ENCODE results near the gene TBC1D23. TPM values are rescaled to one million over a fixed set of nuclear protein-coding genes. Genes with fewer than 3 reads are reported as not detected.

Gene TBC1D23
- total and polyA plus RNA-seq, 4 donors = 8.7 to 30.3 (median 17.8) TPM

DNA sequence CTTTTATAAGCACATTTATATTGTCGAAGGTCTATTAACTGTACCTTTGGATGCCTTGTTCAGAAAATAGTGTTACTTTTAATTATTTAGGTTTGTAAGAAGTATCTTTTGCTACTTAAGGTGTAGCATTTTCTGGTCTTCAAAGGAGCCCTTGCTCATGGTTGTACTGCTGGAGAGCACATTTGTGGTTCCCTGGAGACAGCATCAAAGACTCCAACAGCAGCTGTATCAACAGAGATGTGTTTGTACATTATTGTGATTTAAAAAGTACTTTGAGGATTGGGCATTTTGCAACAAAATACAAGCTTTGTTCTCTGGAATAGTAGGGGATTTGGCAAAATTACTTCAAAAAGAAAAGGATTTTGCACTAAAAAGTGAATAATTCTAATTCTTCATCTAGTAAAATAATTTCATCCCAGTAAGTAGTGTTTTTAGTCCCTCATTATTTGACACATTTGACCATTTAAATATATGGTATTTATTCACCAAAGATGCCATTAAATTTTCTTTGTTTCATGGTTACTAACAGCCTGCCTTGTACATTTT lies 16.5 kb downstream of the TBC1D23 start:
- no peak for DNase-seq (ENCODE audit: low spot score)

DNA sequence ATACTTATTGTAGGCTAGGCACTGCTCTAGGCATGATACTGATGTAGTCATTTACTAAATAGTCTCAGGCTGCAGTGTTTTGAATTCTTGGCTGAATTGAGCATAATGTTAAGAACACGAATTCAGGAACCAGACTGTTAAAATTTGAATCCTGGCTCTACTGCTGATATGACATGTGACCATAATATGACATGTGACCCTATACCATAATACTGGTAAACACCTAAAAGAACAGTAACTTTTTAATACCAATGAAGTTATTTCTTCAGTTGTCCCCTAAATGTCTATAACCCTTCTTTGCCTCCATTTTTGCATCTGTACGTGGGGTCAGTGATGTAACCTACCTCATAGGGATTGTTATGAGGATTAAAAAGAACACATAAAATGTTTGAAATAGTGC lies 18.1 kb downstream of the TBC1D23 start:
- H3K9ac ChIP-seq (ENCODE audit: low read depth in 1 of 2, low read length in 2 of 2) = no peak overlapping the region

More for the DNA sequence above, 16.5 kb downstream of the TBC1D23 start:
- 74% methylated on average over 1 of the region's 1 CpG for WGBS
- Histone ChIP-seq H3K9ac (ENCODE audit: low read depth in 1 of 2, low read length in 2 of 2) (no peak overlapping the region), H3K36me3 (ENCODE audit: control insufficient read depth in 4 of 4, insufficient read depth in 3 of 4, low read depth in 1 of 4, low read length in 3 of 4) (peaks cover 0 to 3% (median 2%) of the 10 kb centered on the region in 4 donors), H3K4me1 (ENCODE audit: control insufficient read depth in 4 of 4, insufficient read depth in 4 of 4, low read length in 3 of 4) (peaks cover 0 to 2% (median 0%) of the 10 kb centered on the region in 4 donors), H3K9me3 (ENCODE audit: control insufficient read depth in 4 of 4, low read length in 3 of 4) (no peaks in the 10 kb centered on the region), H3K27ac (ENCODE audit: low read depth in 1 of 2, low read length in 2 of 2) (no peak overlapping the region), H3K27me3 (ENCODE audit: control insufficient read depth in 4 of 4, insufficient read depth in 4 of 4, low read length in 3 of 4) (no peaks in the 10 kb centered on the region), H3K4me3 (ENCODE audit: low read depth in 1 of 3, low read length in 3 of 3) (no peak overlapping the region)
- no peak for TF ChIP-seq RAD21 (IDR thresholded peaks at IDR 0.05)

DNA sequence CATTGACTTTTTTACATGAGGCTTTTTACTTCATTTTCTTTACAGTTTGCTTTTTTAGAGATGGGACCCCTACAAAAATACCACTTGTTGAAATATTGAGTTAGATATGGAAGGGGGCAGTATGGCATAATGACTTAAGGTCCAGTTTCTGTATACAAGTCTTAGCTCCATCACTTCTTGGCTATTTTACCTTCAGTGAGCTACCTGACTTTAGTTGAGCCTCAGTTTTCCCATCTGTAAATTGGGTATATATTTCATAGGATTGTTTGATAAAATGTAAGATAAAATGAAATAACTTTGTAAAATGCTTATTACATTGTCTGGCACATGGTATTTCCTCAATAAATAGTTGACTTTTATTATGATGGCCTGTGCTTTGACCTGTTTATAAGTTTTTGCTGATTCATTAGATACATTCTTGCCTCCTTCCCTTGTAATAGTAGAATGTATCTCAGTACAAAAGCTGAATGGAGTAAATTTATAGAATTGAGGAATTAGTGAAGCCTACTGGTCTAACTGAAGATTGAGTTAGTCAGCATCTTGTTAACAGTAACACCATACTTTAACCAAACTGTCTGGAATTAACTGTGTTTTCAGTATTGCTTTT lies 27.6 kb downstream of the TBC1D23 start:
- DNase-seq (ENCODE audit: low spot score) = no peak
- no peaks in the 10 kb centered on the region for H3K27me3 ChIP-seq (ENCODE audit: control insufficient read depth in 4 of 4, insufficient read depth in 4 of 4, low read length in 3 of 4)
- H3K9ac ChIP-seq (ENCODE audit: low read depth in 1 of 2, low read length in 2 of 2) = no peak overlapping the region
- no peak overlapping the region for H3K4me3 ChIP-seq (ENCODE audit: low read depth in 1 of 3, low read length in 3 of 3)
- H3K27ac ChIP-seq (ENCODE audit: low read depth in 1 of 2, low read length in 2 of 2) = no peak overlapping the region
- TF ChIP-seq RAD21 (IDR thresholded peaks at IDR 0.05) (no peak), FOXA2 (IDR thresholded peaks at IDR 0.05) (no peak), RXRA (IDR thresholded peaks at IDR 0.05) (no peak), EGR1 (IDR thresholded peaks at IDR 0.05; ENCODE audit: low read depth in 2 of 2) (no peak), FOXA1 (IDR thresholded peaks at IDR 0.05) (no peak), GABPA (IDR thresholded peaks at IDR 0.05 in 1 of 2, conservative IDR thresholded peaks at IDR 0.05 in 1 of 2) (no peak), HNF4G (IDR thresholded peaks at IDR 0.05) (no peak), JUND (IDR thresholded peaks at IDR 0.05) (no peak), NR2F2 (IDR thresholded peaks at IDR 0.05) (no peak), YY1 (IDR thresholded peaks at IDR 0.05) (no peak)
- TF ChIP-seq, protein P1, sequence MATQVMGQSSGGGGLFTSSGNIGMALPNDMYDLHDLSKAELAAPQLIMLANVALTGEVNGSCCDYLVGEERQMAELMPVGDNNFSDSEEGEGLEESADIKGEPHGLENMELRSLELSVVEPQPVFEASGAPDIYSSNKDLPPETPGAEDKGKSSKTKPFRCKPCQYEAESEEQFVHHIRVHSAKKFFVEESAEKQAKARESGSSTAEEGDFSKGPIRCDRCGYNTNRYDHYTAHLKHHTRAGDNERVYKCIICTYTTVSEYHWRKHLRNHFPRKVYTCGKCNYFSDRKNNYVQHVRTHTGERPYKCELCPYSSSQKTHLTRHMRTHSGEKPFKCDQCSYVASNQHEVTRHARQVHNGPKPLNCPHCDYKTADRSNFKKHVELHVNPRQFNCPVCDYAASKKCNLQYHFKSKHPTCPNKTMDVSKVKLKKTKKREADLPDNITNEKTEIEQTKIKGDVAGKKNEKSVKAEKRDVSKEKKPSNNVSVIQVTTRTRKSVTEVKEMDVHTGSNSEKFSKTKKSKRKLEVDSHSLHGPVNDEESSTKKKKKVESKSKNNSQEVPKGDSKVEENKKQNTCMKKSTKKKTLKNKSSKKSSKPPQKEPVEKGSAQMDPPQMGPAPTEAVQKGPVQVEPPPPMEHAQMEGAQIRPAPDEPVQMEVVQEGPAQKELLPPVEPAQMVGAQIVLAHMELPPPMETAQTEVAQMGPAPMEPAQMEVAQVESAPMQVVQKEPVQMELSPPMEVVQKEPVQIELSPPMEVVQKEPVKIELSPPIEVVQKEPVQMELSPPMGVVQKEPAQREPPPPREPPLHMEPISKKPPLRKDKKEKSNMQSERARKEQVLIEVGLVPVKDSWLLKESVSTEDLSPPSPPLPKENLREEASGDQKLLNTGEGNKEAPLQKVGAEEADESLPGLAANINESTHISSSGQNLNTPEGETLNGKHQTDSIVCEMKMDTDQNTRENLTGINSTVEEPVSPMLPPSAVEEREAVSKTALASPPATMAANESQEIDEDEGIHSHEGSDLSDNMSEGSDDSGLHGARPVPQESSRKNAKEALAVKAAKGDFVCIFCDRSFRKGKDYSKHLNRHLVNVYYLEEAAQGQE (IDR thresholded peaks at IDR 0.05) = no peak
- TF ChIP-seq, protein P2, sequence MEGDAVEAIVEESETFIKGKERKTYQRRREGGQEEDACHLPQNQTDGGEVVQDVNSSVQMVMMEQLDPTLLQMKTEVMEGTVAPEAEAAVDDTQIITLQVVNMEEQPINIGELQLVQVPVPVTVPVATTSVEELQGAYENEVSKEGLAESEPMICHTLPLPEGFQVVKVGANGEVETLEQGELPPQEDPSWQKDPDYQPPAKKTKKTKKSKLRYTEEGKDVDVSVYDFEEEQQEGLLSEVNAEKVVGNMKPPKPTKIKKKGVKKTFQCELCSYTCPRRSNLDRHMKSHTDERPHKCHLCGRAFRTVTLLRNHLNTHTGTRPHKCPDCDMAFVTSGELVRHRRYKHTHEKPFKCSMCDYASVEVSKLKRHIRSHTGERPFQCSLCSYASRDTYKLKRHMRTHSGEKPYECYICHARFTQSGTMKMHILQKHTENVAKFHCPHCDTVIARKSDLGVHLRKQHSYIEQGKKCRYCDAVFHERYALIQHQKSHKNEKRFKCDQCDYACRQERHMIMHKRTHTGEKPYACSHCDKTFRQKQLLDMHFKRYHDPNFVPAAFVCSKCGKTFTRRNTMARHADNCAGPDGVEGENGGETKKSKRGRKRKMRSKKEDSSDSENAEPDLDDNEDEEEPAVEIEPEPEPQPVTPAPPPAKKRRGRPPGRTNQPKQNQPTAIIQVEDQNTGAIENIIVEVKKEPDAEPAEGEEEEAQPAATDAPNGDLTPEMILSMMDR (IDR thresholded peaks at IDR 0.05; ENCODE audit: low read depth, low read length, missing input control) = no peak
- TF ChIP-seq, protein P3, sequence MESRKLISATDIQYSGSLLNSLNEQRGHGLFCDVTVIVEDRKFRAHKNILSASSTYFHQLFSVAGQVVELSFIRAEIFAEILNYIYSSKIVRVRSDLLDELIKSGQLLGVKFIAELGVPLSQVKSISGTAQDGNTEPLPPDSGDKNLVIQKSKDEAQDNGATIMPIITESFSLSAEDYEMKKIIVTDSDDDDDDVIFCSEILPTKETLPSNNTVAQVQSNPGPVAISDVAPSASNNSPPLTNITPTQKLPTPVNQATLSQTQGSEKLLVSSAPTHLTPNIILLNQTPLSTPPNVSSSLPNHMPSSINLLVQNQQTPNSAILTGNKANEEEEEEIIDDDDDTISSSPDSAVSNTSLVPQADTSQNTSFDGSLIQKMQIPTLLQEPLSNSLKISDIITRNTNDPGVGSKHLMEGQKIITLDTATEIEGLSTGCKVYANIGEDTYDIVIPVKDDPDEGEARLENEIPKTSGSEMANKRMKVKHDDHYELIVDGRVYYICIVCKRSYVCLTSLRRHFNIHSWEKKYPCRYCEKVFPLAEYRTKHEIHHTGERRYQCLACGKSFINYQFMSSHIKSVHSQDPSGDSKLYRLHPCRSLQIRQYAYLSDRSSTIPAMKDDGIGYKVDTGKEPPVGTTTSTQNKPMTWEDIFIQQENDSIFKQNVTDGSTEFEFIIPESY (IDR thresholded peaks at IDR 0.05) = no peak
- no peaks in the 10 kb centered on the region for H3K4me1 ChIP-seq (ENCODE audit: control insufficient read depth in 4 of 4, insufficient read depth in 4 of 4, low read length in 3 of 4)
- peaks cover 3 to 26% (median 18%) of the 10 kb centered on the region in 4 donors for H3K36me3 ChIP-seq (ENCODE audit: control insufficient read depth in 4 of 4, insufficient read depth in 3 of 4, low read depth in 1 of 4, low read length in 3 of 4)
- no peaks in the 10 kb centered on the region for H3K9me3 ChIP-seq (ENCODE audit: control insufficient read depth in 4 of 4, low read length in 3 of 4)

More for the DNA sequence above, 18.1 kb downstream of the TBC1D23 start:
- no peak for DNase-seq (ENCODE audit: low spot score)
- WGBS = 93% methylated on average over 2 of the region's 2 CpGs
- Histone ChIP-seq H3K9me3 (ENCODE audit: control insufficient read depth in 4 of 4, low read length in 3 of 4) (no peaks in the 10 kb centered on the region), H3K4me1 (ENCODE audit: control insufficient read depth in 4 of 4, insufficient read depth in 4 of 4, low read length in 3 of 4) (peaks cover 0 to 2% (median 0%) of the 10 kb centered on the region in 4 donors), H3K4me3 (ENCODE audit: low read depth in 1 of 3, low read length in 3 of 3) (no peak overlapping the region), H3K36me3 (ENCODE audit: control insufficient read depth in 4 of 4, insufficient read depth in 3 of 4, low read depth in 1 of 4, low read length in 3 of 4) (peaks cover 2 to 12% (median 9%) of the 10 kb centered on the region in 4 donors), H3K27ac (ENCODE audit: low read depth in 1 of 2, low read length in 2 of 2) (no peak overlapping the region), H3K27me3 (ENCODE audit: control insufficient read depth in 4 of 4, insufficient read depth in 4 of 4, low read length in 3 of 4) (no peaks in the 10 kb centered on the region)
- TF ChIP-seq TAF1 (conservative IDR thresholded peaks at IDR 0.05) = no peak
- TF ChIP-seq EGR1 (IDR thresholded peaks at IDR 0.05; ENCODE audit: low read depth in 2 of 2) = no peak
- no peak for TF ChIP-seq JUND (IDR thresholded peaks at IDR 0.05)
- no peak for TF ChIP-seq YY1 (IDR thresholded peaks at IDR 0.05)
- no peak for TF ChIP-seq NR2F2 (IDR thresholded peaks at IDR 0.05)
- no peak for TF ChIP-seq HNF4G (IDR thresholded peaks at IDR 0.05)
- TF ChIP-seq, protein P4, sequence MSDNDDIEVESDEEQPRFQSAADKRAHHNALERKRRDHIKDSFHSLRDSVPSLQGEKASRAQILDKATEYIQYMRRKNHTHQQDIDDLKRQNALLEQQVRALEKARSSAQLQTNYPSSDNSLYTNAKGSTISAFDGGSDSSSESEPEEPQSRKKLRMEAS (IDR thresholded peaks at IDR 0.05) = no peak
- TF ChIP-seq FOXA1 (IDR thresholded peaks at IDR 0.05) = no peak
- no peak for TF ChIP-seq HNF4A (conservative IDR thresholded peaks at IDR 0.05)
- TF ChIP-seq, protein P2 (IDR thresholded peaks at IDR 0.05; ENCODE audit: low read depth, low read length, missing input control) = no peak

All from liver (tissue), 9 donors.